KMS-11 (cell line): ENCODE results near the gene ST6GALNAC4.

Experiments used
- H2AFZ ChIP-seq: fragments of 200-600 bp; sonication (generic); 2 replicates; pipeline ENCODE4 v1.6.1; 2016; ENCODE audit warnings: antibody characterized with exemption, mixed run types, low read depth
- H3K27ac ChIP-seq: fragments of 200-600 bp; sonication (generic); 2 replicates; pipeline ENCODE4 v1.6.1; 2016; ENCODE audit warnings: mild to moderate bottlenecking, mixed run types
- H3K27me3 ChIP-seq: fragments of 200-600 bp; sonication (generic); 2 replicates; pipeline ENCODE4 v1.6.1; 2017; ENCODE audit warnings: mild to moderate bottlenecking, low read depth, mixed run types, moderate library complexity; ENCODE audit not compliant: insufficient read depth
- H3K36me3 ChIP-seq: fragments of 200-600 bp; sonication (generic); 2 replicates; pipeline ENCODE4 v1.6.1; 2017; ENCODE audit warnings: mild to moderate bottlenecking, mixed run types; ENCODE audit not compliant: insufficient read depth
- H3K4me1 ChIP-seq: fragments of 200-600 bp; sonication (generic); 2 replicates; pipeline ENCODE4 v1.6.1; 2016; ENCODE audit warnings: mild to moderate bottlenecking, low read depth, mixed run types; ENCODE audit not compliant: poor library complexity, severe bottlenecking
- H3K4me2 ChIP-seq: fragments of 200-600 bp; sonication (generic); 2 replicates; pipeline ENCODE4 v1.7.0; 2016; ENCODE audit warnings: mild to moderate bottlenecking, mixed run types
- H3K4me3 ChIP-seq: fragments of 200-600 bp; sonication (generic); IDR thresholded peaks from 2 replicates; pipeline ENCODE4 v1.6.1; 2017; ENCODE audit warnings: low read depth, low read length, mixed read lengths; ENCODE audit not compliant: insufficient read depth
- H3K79me2 ChIP-seq: fragments of 200-600 bp; sonication (generic); 2 replicates; pipeline ENCODE4 v1.6.1; 2016; ENCODE audit warnings: low read depth, mixed run types; ENCODE audit not compliant: insufficient read depth
- H3K9ac ChIP-seq: fragments of 200-600 bp; sonication (generic); 2 replicates; pipeline ENCODE4 v1.6.1; 2016; ENCODE audit warnings: mild to moderate bottlenecking, mixed run types
- H4K20me1 ChIP-seq: fragments of 200-600 bp; sonication (generic); 2 replicates; pipeline ENCODE4 v1.6.1; 2016; ENCODE audit warnings: mild to moderate bottlenecking, mixed run types; ENCODE audit not compliant: insufficient read depth
- TF ChIP-seq, protein P1 (sequence below): fragments of 200-600 bp; sonication (generic); conservative IDR thresholded peaks from 2 replicates; pipeline ENCODE4 v1.6.1; 2017; ENCODE audit warnings: low read depth, mild to moderate bottlenecking, antibody characterized with exemption, low read length, moderate library complexity, mixed read lengths

The ST6GALNAC4 gene

DNA sequence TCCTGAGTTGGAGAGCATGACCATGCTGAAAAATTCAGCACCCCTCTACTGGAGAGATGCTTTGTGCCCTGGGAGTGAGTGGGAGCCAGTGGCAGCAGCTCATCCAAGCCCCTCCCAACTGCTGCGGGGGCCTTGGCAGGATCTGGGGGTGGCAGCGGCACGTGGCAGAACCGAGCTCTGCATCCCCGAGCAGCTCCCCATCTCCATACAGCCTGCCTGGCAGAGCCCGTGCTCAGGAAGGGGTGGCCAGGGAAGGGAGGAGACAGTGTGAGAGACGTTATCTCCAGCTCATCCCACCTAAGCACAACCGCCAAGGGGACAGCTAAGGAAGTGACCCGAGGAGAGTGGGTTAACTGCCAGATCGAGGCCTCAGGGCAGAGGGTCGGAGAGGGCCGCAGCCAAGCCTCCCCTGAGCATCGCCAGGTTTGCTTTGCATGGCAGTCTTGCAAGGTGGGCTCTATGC, 38.0 kb upstream of the ST6GALNAC4 start:
- H3K9ac ChIP-seq, result no peak overlapping the region
- H3K36me3 ChIP-seq, result no peaks in the 10 kb centered on the region
- H3K27ac ChIP-seq, result peak overlapping the region; percentile 47; the same call in 1 of the 2 replicates
- TF ChIP-seq, protein P1, sequence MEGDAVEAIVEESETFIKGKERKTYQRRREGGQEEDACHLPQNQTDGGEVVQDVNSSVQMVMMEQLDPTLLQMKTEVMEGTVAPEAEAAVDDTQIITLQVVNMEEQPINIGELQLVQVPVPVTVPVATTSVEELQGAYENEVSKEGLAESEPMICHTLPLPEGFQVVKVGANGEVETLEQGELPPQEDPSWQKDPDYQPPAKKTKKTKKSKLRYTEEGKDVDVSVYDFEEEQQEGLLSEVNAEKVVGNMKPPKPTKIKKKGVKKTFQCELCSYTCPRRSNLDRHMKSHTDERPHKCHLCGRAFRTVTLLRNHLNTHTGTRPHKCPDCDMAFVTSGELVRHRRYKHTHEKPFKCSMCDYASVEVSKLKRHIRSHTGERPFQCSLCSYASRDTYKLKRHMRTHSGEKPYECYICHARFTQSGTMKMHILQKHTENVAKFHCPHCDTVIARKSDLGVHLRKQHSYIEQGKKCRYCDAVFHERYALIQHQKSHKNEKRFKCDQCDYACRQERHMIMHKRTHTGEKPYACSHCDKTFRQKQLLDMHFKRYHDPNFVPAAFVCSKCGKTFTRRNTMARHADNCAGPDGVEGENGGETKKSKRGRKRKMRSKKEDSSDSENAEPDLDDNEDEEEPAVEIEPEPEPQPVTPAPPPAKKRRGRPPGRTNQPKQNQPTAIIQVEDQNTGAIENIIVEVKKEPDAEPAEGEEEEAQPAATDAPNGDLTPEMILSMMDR, result no peak
- H3K4me2 ChIP-seq, result peak overlapping the region; percentile 66
- no peaks in the 10 kb centered on the region for H3K27me3 ChIP-seq
- H3K79me2 ChIP-seq, result no peaks in the 10 kb centered on the region; the same call in 1 of the 2 replicates
- H3K4me1 ChIP-seq, result peaks cover 37% of the 10 kb centered on the region
- H4K20me1 ChIP-seq, result no peaks in the 10 kb centered on the region
- no peak overlapping the region for H2AFZ ChIP-seq
- no peak overlapping the region for H3K4me3 ChIP-seq

DNA sequence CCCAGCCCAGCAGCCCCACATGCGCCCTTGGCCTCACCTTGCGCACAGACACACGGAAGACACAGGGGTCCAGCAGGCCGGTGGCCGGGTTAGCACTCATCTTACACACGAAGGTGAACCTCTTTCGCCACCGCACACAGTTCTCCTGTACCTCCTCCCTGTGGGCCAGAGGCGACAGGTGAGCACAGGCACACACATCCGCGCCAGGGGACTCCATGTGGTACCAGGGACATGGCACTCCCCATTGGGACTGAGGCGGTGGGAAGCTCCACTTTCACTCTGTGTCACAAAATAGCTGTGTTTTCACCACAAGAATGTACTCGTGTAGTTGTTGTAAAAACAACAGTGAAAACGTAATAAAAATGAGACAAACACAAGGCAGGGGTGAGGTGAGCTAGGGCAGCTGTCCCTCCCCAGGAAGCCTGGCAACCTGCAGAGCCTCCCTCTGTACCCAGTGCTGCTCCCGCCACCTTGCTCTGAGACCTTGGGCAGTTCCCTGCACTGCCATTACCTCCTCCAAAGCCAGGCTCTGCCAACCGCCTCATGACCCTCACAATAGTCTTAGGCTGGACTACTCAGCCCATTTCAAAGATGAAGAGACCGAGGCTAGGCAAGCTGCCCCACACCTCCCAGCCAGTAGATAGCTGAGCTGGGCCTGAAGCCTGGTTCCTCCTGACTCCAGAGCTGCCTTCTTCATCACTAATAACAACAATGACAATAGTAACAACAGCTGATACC, 37.1 kb upstream of the ST6GALNAC4 start:
- TF ChIP-seq, protein P1, result no peak
- Histone ChIP-seq H3K79me2 (no peaks in the 10 kb centered on the region; the same call in 1 of the 2 replicates), H4K20me1 (no peaks in the 10 kb centered on the region), H3K36me3 (no peaks in the 10 kb centered on the region), H2AFZ (no peak overlapping the region), H3K4me3 (no peak overlapping the region), H3K9ac (no peak overlapping the region), H3K27me3 (no peaks in the 10 kb centered on the region), H3K4me1 (peaks cover 37% of the 10 kb centered on the region), H3K27ac (no peak overlapping the region), H3K4me2 (no peak overlapping the region)

DNA sequence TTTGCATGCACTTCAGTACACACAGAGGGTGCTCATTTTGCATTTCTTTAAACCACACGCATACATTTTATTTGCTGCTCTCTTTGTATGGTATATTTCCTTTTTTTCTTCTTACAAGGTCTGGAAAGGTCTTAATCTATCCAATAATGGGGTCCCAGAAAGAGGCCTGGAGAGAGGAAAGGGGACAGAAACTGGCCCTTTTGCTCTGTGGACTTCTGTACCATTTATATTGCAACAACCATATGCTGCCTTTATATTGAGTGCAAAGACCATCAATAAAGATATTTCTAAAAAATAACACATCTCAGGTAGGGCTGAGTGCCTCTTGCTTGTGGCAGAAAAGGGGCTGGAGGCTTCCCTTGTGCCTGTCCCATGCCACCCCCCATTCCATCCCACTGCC, 36.3 kb upstream of the ST6GALNAC4 start:
- no peaks in the 10 kb centered on the region for H4K20me1 ChIP-seq
- H3K9ac ChIP-seq, result no peak overlapping the region

DNA sequence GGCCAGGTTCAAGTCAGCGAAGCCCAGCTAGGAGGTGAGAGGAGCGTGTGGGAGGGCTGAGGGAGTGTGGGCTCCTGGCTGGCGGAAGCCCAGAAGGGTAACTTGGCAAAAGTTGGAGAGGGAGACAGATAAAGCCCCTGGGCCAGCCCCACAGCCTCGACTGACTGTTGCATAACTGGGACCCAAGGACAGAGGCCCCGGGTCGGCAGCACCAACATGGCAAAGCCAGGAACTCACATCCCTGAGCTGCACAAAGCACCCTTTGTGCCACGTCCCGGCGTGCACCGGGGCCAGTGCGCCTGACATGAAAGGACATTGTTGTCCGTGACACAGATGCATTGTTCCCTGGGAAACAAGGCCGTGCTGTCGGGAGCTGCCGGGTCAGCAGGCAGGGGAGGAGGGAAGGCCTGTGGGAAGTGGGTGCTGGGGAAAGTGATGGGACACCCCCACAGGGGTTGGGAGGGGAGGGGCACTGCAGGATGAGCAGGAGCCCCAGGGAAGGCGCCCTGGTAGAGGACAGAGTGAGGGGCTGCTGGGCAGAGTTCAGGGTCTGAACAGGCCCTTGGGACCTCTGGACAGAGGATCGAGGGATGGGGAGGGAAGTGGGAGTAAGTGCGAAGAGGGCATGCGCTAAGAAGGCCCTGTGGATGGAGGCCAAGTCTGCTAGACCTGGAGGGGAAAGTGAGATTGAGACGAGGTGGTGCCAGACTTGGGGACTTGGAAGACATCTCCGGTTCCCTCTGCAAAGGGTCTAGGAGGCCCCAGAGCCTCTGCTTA, 33.9 kb upstream of the ST6GALNAC4 start:
- Histone ChIP-seq H3K4me3 (no peak overlapping the region), H4K20me1 (no peaks in the 10 kb centered on the region), H3K4me2 (no peak overlapping the region), H3K27me3 (no peaks in the 10 kb centered on the region), H3K9ac (no peak overlapping the region), H2AFZ (no peak overlapping the region), H3K79me2 (no peaks in the 10 kb centered on the region), H3K36me3 (no peaks in the 10 kb centered on the region), H3K27ac (no peak overlapping the region), H3K4me1 (peaks cover 20% of the 10 kb centered on the region)
- TF ChIP-seq, protein P1, result no peak

More for the DNA sequence above, 36.3 kb upstream of the ST6GALNAC4 start:
- TF ChIP-seq, protein P1, result no peak
- H3K27ac ChIP-seq, result no peak overlapping the region
- no peaks in the 10 kb centered on the region for H3K36me3 ChIP-seq
- no peaks in the 10 kb centered on the region for H3K27me3 ChIP-seq
- peaks cover 37% of the 10 kb centered on the region for H3K4me1 ChIP-seq
- H3K4me3 ChIP-seq, result no peak overlapping the region
- no peak overlapping the region for H2AFZ ChIP-seq
- H3K79me2 ChIP-seq, result no peaks in the 10 kb centered on the region; the same call in 1 of the 2 replicates
- H3K4me2 ChIP-seq, result no peak overlapping the region
